Activated CD4-positive, alpha-beta T cell treated with anti-CD3 and anti-CD28 coated beads, Interleukin-2, amount 10 ng/mL, durations not matched to agents 24 days and 14 days (primary cell): ENCODE measurements around the gene PTH2R. TPM values are rescaled to one million over a fixed set of nuclear protein-coding genes. Genes with fewer than 3 reads are reported as not detected.
"Not testable (repeated sequence)": the region's sequence is repeated elsewhere in the genome, so short reads cannot be mapped to it uniquely, and the experiment has no call there.

Experiments
- DNase-seq: peaks from one replicate; pipeline ENCODE4 v3.0.0; 2022
- H3K27ac Mint-ChIP-seq: one replicate; pipeline ENCODE4 v1.8.0; 2022; ENCODE audit warnings: mild to moderate bottlenecking, mixed read lengths
- H3K27me3 Mint-ChIP-seq: one replicate; pipeline ENCODE4 v1.8.0; 2022; ENCODE audit warnings: mixed read lengths
- H3K36me3 Mint-ChIP-seq: one replicate; pipeline ENCODE4 v1.8.0; 2022; ENCODE audit warnings: low read depth, mild to moderate bottlenecking, mixed read lengths
- H3K4me1 Mint-ChIP-seq: one replicate; pipeline ENCODE4 v1.8.0; 2021; ENCODE audit warnings: mixed read lengths
- H3K4me3 Mint-ChIP-seq: one replicate; pipeline ENCODE4 v1.8.0; 2022; ENCODE audit warnings: mild to moderate bottlenecking, moderate library complexity, mixed read lengths
- H3K9me3 Mint-ChIP-seq: one replicate; pipeline ENCODE4 v1.8.0; 2021; ENCODE audit warnings: mixed read lengths
- intact Hi-C: fragments of 100-400 bp; cut with micrococcal nuclease; formaldehyde crosslinking; loops from one replicate; pipeline ENCODE4 v1.15.1; 2023
- total RNA-seq: library from RNA; stranded (reverse); gene quantifications from 2 replicates; pipeline ENCODE4 v1.2.3, GENCODE V29; 2022

PTH2R gene
- total RNA-seq, 1 donor from 2014 or later = 0.07 TPM

GRCh38 chr2:208511573-208511972, 105.0 kb downstream of the PTH2R start:
- Mint-ChIP-seq H3K27ac (no peak overlapping the region), H3K4me3 (no peak overlapping the region), H3K36me3 (no peaks in the 10 kb centered on the region), H3K9me3 (no peaks in the 10 kb centered on the region), H3K27me3 (no peaks in the 10 kb centered on the region), H3K4me1 (no peaks in the 10 kb centered on the region)
- no peak for DNase-seq
- intact Hi-C loops = no loop called here

- no peak overlapping the region for H3K4me3 Mint-ChIP-seq
- no peaks in the 10 kb centered on the region for H3K27me3 Mint-ChIP-seq
- no peak overlapping the region for H3K27ac Mint-ChIP-seq
- no peaks in the 10 kb centered on the region for H3K36me3 Mint-ChIP-seq
- H3K9me3 Mint-ChIP-seq = no peaks in the 10 kb centered on the region
- no peak for DNase-seq
- intact Hi-C loops = no loop called here
- no peaks in the 10 kb centered on the region for H3K4me1 Mint-ChIP-seq
Measured at GRCh38 chr2:208515099-208515498, 108.5 kb downstream of the PTH2R start.

- H3K9me3 Mint-ChIP-seq = peaks cover 17% of the 10 kb centered on the region
- H3K4me1 Mint-ChIP-seq, DNase-seq, H3K27me3 Mint-ChIP-seq, H3K4me3 Mint-ChIP-seq, intact Hi-C loops, H3K36me3 Mint-ChIP-seq, H3K27ac Mint-ChIP-seq: not testable (repeated sequence)
Measured at GRCh38 chr2:208523069-208523468, 116.5 kb downstream of the PTH2R start.

GRCh38 chr2:208525165-208525564, 118.6 kb downstream of the PTH2R start:
- peaks cover 17% of the 10 kb centered on the region for H3K9me3 Mint-ChIP-seq
- H3K4me1 Mint-ChIP-seq, H3K4me3 Mint-ChIP-seq, DNase-seq, H3K27ac Mint-ChIP-seq, intact Hi-C loops, H3K36me3 Mint-ChIP-seq, H3K27me3 Mint-ChIP-seq: not testable (repeated sequence)

GRCh38 chr2:208529796-208530195, 123.2 kb downstream of the PTH2R start:
- Mint-ChIP-seq H3K4me3 (no peak overlapping the region), H3K27ac (no peak overlapping the region), H3K4me1 (no peaks in the 10 kb centered on the region), H3K36me3 (no peaks in the 10 kb centered on the region), H3K9me3 (no peaks in the 10 kb centered on the region), H3K27me3 (no peaks in the 10 kb centered on the region)
- intact Hi-C loops = no loop called here
- no peak for DNase-seq

GRCh38 chr2:208531361-208531760, 124.8 kb downstream of the PTH2R start:
- H3K36me3 Mint-ChIP-seq = no peaks in the 10 kb centered on the region
- intact Hi-C loops = no loop called here
- no peak for DNase-seq
- H3K27me3 Mint-ChIP-seq = no peaks in the 10 kb centered on the region
- no peak overlapping the region for H3K27ac Mint-ChIP-seq
- no peak overlapping the region for H3K4me3 Mint-ChIP-seq
- H3K9me3 Mint-ChIP-seq = no peaks in the 10 kb centered on the region
- H3K4me1 Mint-ChIP-seq = no peaks in the 10 kb centered on the region

GRCh38 chr2:208535578-208535977, 129.0 kb downstream of the PTH2R start:
- intact Hi-C loops, H3K4me3 Mint-ChIP-seq, H3K27ac Mint-ChIP-seq, H3K27me3 Mint-ChIP-seq, H3K36me3 Mint-ChIP-seq, H3K9me3 Mint-ChIP-seq, DNase-seq, H3K4me1 Mint-ChIP-seq: not testable (repeated sequence)

GRCh38 chr2:208541461-208541988, 134.9 kb downstream of the PTH2R start:
- Mint-ChIP-seq H3K27ac (no peak overlapping the region), H3K4me3 (no peak overlapping the region), H3K9me3 (no peaks in the 10 kb centered on the region), H3K36me3 (no peaks in the 10 kb centered on the region), H3K4me1 (no peaks in the 10 kb centered on the region), H3K27me3 (no peaks in the 10 kb centered on the region)
- peak; percentile 6 for DNase-seq
- intact Hi-C loops = no loop called here

GRCh38 chr2:208541989-208542464, 135.4 kb downstream of the PTH2R start:
- intact Hi-C loops = no loop called here
- Mint-ChIP-seq H3K27ac (no peak overlapping the region), H3K36me3 (no peaks in the 10 kb centered on the region), H3K4me3 (no peak overlapping the region), H3K4me1 (no peaks in the 10 kb centered on the region), H3K27me3 (no peaks in the 10 kb centered on the region), H3K9me3 (no peaks in the 10 kb centered on the region)
- DNase-seq = peak; percentile 18

- no peak overlapping the region for H3K27ac Mint-ChIP-seq
- intact Hi-C loops = no loop called here
- no peaks in the 10 kb centered on the region for H3K27me3 Mint-ChIP-seq
- no peaks in the 10 kb centered on the region for H3K9me3 Mint-ChIP-seq
- H3K36me3 Mint-ChIP-seq = no peaks in the 10 kb centered on the region
- H3K4me1 Mint-ChIP-seq = no peaks in the 10 kb centered on the region
- peak; percentile 29 for DNase-seq
- H3K4me3 Mint-ChIP-seq = no peak overlapping the region
Measured at GRCh38 chr2:208542465-208543041, 136.0 kb downstream of the PTH2R start.

Other genes starting within 250 kb of the PTH2R start
- not detected in 2 replicates for gene CRYGA, start 243.2 kb upstream of the PTH2R start, total RNA-seq
- gene C2orf80, start 216.8 kb upstream of the PTH2R start, total RNA-seq = not detected in 2 replicates
- gene IDH1, start 151.7 kb upstream of the PTH2R start, total RNA-seq = 25.4 and 26.0 TPM in 2 replicates
- gene PIKFYVE, start 140.5 kb upstream of the PTH2R start, total RNA-seq = 27.3 and 29.4 TPM in 2 replicates